Hepatocyte (in vitro differentiated cells): ENCODE data around the gene SPAG4.

Source experiments
- CTCF ChIP-seq: fragments of 200-600 bp; sonication (generic); IDR thresholded peaks from 2 replicates; pipeline ENCODE4 v1.5.1; 2016; ENCODE audit warnings: antibody characterized with exemption, mild to moderate bottlenecking; ENCODE audit not compliant: poor library complexity
- EZH2 ChIP-seq: fragments of 200-600 bp; sonication (generic); IDR thresholded peaks from 2 replicates; pipeline ENCODE4 v1.6.1; 2016; ENCODE audit warnings: antibody characterized with exemption, mild to moderate bottlenecking, borderline replicate concordance
- EZH2phosphoT487 ChIP-seq: fragments of 200-600 bp; sonication (generic); IDR thresholded peaks from one replicate; pipeline ENCODE4 v1.6.1; 2018; ENCODE audit warnings: antibody characterized with exemption, mild to moderate bottlenecking, low read depth, moderate library complexity; ENCODE audit not compliant: unreplicated experiment, severe bottlenecking

GRCh38 chr20:35625584-35626385, 10.2 kb downstream of the SPAG4 start:
- TF ChIP-seq EZH2 (no peak), CTCF (no peak), EZH2phosphoT487 (no peak)
